Stimulated activated CD4-positive, alpha-beta T cell treated with anti-CD3 and anti-CD28 coated beads, Interleukin-1b, Interleukin-23, amount 100 ng/mL, for 1 hour (primary cell): ENCODE measurements around the gene ITGB5.
A peak's percentile ranks its signal among the peaks of the same experiment; 100 is the strongest.

Source experiments
- DNase-seq, 2 donors: peaks; one replicate each; pipeline ENCODE4 v3.0.0-alpha.2; 2020; ENCODE audit warnings: low read depth in 2 of 2

ITGB5 gene, protein sequence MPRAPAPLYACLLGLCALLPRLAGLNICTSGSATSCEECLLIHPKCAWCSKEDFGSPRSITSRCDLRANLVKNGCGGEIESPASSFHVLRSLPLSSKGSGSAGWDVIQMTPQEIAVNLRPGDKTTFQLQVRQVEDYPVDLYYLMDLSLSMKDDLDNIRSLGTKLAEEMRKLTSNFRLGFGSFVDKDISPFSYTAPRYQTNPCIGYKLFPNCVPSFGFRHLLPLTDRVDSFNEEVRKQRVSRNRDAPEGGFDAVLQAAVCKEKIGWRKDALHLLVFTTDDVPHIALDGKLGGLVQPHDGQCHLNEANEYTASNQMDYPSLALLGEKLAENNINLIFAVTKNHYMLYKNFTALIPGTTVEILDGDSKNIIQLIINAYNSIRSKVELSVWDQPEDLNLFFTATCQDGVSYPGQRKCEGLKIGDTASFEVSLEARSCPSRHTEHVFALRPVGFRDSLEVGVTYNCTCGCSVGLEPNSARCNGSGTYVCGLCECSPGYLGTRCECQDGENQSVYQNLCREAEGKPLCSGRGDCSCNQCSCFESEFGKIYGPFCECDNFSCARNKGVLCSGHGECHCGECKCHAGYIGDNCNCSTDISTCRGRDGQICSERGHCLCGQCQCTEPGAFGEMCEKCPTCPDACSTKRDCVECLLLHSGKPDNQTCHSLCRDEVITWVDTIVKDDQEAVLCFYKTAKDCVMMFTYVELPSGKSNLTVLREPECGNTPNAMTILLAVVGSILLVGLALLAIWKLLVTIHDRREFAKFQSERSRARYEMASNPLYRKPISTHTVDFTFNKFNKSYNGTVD

DNA sequence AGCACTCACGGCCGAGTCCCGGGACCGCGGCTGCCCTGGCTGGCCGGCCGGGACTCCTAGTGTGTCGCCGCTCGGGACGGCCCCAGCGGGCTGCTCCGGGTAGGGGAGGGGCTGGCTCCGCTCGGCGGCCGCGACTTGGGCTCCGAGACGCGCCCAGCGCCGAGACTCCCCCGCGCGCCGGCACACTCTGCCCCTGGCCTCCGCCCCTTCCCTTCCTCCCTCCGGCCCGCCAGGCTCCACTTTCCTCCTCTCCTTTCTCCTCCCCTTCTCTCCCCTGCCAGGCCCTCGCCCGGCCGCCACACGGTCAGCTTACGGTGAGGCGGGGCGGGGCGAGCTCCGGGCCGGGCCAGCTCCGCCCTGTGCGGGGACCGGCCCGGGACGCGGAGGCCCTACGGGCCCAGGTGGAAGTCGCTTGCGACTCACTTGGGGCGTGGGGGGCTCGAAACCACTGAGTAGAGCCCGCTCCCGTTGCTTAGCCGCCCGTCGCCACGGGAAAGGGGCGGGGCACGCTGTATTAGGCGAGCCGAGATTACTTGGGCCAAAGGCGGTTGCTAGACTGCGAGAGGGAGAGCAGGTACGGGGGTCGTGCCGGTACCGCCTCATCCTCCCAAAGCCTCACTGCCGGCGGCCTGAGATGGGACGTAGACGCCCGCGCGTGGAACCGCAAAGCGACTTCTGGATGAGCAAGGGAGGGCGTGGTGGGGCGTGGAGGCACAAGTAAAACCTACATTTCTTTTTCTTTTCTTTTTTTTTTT is at the start of gene ITGB5:
Gene ITGB5, minus strand, starts transcription at position 189 of the 755 bp plus-strand sequence. CDS start 365 bp downstream, outside the sequence.
- peak in 1 of 2 donors; percentile 11 for DNase-seq

DNA sequence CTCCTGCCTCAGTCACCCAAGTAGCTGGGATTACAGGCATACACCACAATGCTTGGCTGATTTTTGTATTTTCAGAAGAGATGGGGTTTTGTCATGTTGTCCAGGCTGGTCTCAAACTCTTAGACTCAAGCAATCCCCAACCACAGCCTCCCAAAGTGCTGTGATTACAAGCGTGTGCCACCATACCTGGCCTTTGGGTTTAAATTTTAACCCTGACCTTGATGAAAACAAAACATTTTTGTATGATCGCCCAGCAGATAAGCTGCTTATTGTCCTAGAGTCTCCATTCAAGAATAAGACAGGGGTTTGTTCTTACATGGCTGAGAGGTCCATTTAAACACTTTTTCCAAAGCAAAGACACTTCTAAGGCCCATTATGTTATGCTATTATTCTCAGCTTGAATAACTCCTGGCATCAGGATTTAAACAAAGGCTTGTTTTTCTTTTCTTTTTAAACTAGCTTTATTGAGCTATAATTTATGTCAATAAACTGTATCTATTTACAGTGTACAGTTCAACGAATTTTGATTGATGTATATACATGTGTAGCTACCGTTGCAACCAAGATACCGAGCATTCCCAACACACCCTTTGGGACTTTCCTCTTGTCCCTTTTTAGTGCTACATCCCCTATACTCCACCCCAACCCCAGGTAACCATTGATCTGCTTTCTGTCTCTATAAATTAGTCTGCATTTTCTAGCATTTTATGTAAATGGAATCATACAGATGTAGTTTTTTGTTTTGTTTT is 48.8 kb upstream of the ITGB5 start:
- DNase-seq = no peak

DNA sequence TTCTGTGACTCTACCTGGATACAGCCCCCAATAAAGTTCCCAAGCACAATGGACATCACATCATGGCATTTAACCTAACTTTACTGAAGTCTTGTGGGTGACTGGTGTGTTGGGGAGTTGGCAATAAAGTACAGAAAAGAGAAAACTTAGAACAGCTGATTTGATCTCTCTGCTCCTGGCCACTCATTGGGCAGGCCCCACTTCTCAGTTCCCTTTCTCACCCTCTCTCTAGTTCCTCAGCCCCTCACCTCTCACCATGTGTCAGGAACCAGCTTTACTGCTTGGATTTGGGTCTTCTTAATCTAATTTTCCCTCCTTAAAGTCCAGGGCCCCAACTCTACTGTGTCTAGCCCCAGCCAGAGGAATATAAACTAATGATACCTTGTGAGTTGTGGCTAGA is 48.1 kb upstream of the ITGB5 start:
- no peak for DNase-seq

DNA sequence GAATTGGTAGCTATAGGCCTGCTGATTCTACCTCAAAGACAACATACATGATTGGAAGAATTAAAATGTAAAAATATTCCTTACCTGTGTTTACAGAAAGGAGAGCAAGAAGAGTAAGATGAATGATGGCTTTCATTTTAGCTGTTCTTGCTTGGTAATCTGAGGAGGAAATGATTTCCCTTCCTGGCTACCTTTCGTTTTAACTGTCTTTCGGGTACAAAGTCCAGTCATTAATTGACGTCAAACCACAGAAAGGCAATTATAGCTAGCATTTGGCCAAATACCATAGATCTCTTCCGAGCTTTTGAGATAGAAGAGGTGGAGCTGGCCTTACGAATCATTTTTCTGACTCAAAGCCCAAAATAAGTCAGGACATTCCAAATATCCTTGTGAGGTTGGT is 47.4 kb upstream of the ITGB5 start, which contains the start of gene MUC13:
Gene MUC13, minus strand, starts transcription at position 175 of the 400 bp plus-strand sequence. Its CDS starts 39 bp downstream, at position 136.
- DNase-seq = no peak

DNA sequence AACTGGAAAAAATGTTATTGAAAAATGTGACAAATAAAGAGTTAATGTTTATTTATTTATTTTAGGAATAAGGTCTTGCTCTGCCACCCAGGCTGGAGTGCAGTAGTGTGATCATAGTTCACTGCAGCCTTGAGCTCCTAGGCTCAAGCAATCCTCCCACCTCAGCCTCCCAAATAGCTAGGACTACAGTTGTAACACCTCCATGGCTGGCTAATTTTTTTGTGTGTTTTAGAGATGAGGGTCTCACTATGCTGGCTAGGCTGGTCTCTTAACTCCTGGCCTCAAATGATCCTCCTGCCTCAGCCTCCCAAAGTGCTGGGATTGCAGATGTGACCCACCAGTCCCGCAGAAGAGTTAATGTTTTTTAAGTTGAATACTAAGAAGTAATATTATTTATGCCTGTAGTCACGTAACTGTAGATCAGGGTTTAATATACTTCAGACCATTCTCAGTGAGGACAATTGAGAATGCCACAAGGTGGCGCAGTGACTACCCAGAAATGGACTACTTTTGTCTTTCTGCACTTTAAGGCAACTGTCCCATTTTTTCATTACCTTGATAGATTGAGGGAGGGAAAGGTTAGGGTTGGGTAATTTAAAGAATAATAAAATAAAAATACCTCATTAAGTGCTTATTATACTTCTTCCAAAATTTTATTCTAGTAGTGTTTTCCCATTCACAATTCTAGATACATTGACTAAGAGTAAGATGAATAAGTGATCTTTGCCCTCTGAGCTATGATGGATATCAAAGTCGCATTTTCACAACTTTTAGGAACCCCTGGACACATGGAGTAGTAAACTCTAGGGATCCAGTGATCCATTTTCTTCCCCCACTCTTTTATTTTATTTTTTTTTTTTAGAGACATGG is 41.4 kb upstream of the ITGB5 start:
- peak; percentile 22 to 35 for DNase-seq

GRCh38 chr3:124927574-124928045 is 40.4 kb upstream of the ITGB5 start:
- DNase-seq = no peak

GRCh38 chr3:124926426-124927101 is 39.4 kb upstream of the ITGB5 start:
- no peak for DNase-seq

- no peak for DNase-seq
These were observed 37.6 kb upstream of the ITGB5 start for GRCh38 chr3:124924741-124925140.

GRCh38 chr3:124923833-124924232 is 36.7 kb upstream of the ITGB5 start:
- no peak for DNase-seq

DNA sequence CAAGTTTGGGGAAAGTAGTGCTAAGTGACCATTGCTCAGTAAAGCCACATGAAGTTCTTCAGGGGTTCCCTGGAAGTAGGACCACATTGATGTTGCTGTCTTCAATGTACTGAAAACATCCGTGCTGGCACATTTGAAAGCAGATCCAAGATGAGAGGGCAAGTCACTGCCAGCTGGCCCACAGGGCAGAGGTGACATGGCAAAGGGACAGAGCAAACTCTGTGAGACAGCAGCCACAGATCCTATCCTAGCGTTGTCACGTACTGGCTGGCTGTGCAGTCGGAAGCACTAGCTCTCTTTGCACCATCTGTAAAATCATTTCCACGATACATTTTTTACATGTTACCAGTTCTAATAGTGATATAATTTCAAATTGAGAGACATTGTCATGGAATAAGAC is 33.6 kb upstream of the ITGB5 start:
- DNase-seq = no peak

DNA sequence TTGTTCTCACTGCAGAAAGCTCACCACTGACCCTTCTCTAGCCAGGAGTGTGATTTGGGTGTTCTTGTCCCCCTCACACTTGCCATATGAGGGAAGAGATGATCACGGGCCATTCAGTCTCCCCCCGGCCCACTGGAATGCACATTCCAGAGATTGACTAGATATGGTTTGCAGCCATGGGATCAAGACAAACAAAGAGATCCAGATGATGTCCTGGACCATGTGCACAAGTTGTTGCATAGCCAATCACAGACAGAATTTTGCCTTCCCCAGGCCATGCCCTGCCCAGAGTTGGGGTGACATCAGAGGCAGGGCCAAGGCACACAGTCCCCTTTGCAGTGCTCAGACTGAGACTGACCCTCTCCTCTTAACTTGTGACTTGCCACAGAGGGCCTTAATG is 32.6 kb upstream of the ITGB5 start:
- no peak for DNase-seq

DNA sequence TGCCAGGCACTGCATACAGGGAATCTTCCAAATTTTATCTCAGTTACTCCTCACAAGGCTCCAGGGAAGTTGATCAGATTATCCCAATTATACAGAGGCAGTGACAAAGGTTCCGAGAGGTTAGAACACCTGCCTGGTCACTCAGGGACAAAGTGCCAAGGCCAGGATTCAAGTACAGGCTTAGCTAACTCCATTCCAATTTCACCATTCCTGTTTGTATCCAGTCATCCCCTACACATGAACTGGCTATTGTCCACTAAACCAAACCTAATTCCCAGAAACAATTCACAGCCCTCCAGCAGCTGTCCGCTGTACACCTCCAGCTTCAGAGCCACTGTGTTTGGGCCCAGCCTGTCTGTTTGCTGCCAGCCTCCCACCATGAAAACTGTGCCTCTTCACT is 31.4 kb upstream of the ITGB5 start:
- DNase-seq = no peak

GRCh38 chr3:124916837-124917409 is 29.8 kb upstream of the ITGB5 start:
- DNase-seq = no peak

DNA sequence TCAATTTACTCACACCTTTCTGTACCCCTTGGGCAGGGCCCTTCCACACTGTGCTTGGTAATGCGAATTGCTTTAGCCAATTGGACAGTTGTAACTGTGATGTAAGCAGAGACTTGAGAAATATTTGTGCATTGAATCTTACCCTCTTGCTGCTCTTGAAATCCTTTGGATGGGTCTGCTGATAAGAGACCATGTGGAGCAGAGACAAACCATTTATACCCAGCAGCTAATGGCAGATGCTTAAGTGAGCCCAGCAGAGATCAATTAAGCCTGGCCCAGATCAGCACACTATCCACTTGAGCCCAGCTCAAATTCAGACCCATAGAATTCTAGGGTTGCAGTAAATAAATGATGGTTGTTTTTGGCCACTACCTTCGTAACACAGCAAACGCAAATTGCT is 28.1 kb upstream of the ITGB5 start:
- no peak for DNase-seq

DNA sequence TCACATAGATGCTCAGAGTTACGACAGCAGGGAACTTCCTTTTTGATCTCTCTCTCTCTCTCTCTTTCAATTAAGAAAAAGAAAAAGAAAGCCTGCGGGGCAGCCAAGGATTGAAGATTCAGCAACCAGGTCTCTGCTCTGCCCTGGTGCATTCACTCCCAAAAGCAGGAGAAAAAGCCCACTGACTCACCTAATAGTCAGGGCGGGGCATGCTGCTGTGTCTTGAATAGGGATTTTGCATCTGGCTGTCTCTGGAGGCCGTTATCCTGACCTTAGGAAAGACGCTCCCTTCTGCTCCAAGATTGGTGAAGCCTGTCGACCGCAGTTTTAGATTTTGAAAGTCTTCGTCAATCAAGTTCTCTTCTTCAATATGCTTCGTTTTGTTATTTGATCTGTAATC is 20.8 kb upstream of the ITGB5 start:
- DNase-seq = no peak

- no peak for DNase-seq
These were observed 17.8 kb upstream of the ITGB5 start for GRCh38 chr3:124904835-124905492.

DNA sequence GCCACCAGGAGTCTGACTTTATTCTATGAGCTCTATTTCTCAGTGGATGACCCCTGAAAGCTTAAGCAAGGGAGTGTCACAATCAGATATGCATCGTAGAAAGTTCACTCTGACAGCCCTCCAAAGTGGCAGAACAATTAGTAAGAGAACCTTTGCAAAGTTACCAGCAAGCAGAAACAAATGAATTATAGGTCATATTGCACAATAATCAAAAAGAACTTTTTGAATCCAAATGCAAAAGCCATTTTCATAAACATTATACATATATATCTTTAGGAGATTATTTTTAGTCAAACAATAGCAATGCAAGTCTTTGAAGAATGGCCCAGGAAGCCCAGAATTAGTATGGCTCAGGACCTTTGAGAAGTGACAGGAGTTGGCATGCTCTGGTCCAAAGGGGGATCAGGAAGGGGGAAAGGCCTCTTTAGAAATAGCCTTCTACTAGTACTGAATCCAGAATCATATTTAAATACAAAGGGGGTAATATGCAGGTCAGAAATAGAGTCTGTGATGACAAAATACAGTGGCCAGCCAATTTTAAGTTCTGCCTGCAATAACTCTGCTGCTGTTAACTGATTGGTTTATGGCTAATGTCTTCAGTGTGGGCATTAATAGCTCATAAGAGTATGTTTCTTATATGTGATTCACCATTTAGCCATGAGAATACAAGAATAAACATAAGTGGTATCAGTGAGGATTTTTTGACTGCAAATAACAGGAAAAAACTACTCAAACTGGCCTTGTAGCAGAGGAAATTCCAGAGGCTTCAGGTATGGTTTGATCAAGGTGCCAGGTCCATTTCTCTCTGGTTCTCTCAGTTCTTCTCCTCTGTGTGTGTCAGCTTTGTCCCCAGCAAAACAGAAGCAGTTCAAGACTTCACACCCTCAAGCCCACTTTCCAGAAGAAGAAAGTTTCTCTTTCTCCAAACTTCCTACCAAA is 17.0 kb upstream of the ITGB5 start:
- DNase-seq = no peak
